Renal cortex interstitium (tissue), 11 donors: ENCODE data around the gene PHACTR1. TPM values are rescaled to one million over a fixed set of nuclear protein-coding genes. Genes with fewer than 3 reads are reported as not detected.

Source experiments
- DNase-seq, 11 donors: peaks; one replicate each; pipeline ENCODE4 v3.0.0-alpha.2; 2013; ENCODE audit warnings: low read depth in 9 of 11, low spot score in 4 of 11; ENCODE audit errors: extremely low read depth in 1 of 11
- polyA plus RNA-seq, 3 donors: library from polyadenylated mRNA; unstranded; fragments of 120-200 nt; gene quantifications; one replicate each; pipeline ENCODE4 v1.2.1, GENCODE V29; 2013; ENCODE audit not compliant: insufficient read length in 3 of 3

Gene PHACTR1
- polyA plus RNA-seq, 3 donors: 13.6 to 23.2 (median 15.0) TPM

DNA sequence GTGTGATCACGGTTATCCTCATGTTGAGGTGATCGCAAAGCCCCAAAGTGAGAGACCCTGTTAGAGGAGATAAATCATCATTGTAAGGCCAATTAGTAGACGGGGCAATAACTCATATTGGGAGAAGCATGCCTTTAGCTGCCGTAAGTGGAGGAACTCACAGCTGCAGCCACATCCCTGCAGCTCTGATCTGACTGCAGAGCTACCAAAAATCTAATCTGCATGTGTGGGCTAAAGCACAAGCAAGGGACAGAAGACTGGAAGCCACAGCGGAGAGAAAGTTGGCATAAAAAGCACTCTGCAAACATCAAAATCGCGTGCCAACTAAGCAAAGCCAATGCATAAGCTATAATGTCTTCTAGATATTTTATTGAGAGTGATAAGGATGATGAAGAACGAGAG, 532.0 kb downstream of the PHACTR1 start:
- no peak for DNase-seq

GRCh38 chr6:13248994-13249393, 532.4 kb downstream of the PHACTR1 start:
- no peak for DNase-seq

DNA sequence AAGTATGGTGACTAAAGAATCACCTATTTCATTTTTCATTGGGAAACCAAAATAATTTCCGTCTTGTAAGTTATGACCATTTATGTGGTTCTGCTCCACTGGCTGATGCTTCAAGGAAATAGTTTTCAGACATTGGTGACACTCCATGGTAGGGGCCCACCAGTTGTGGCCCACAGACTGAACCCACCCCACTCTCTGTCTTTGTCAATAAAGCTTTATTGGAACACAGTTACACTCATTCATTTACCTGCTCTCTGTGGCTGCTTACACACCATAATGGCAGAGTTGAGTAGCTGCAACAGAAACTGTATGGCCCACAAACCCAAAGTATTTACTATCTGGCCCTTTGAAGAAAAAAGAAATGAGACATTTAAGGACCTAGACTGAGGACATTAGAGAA, 533.2 kb downstream of the PHACTR1 start:
- DNase-seq: no peak

- no peak for DNase-seq
These were observed 534.1 kb downstream of the PHACTR1 start for GRCh38 chr6:13250703-13251102.

DNA sequence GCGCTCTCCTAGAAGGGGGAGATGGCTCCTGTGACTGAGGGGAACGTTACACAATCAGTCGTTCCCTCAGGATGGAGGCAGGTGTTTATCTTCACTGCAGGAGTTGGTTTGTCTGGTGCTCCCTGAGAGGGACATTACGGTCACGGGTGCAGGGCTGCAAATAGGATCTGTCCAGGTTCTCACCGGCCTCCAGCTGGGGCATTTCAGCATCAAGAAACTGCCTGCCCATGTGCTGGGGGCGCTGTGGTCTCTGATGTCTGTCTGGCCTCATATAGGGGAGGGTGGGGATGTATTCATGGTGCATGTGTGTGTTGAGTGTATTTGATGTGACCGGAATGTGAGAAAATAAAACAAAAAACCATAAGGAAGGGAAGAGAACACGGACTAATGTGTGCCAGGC, 534.7 kb downstream of the PHACTR1 start:
- DNase-seq: no peak

DNA sequence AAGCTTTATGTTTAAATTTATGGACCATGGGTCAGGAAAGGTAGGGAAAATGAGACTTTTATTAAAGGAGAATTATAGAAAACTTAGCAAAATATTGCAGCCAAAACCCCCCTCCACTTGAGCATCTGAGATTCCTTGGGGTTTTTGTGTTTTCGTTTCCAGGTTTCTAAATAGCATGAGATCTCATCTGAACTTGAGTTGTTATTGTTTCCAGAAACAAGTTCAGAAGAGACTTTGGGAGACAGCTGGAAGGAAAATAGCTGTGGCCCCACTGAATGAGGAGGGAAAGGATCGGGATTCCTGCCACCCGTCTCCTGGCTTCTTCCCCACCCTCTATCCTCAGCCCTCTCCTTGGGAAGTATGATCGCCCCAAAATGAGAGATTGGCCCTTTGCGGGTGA, 536.2 kb downstream of the PHACTR1 start:
- no peak for DNase-seq

DNA sequence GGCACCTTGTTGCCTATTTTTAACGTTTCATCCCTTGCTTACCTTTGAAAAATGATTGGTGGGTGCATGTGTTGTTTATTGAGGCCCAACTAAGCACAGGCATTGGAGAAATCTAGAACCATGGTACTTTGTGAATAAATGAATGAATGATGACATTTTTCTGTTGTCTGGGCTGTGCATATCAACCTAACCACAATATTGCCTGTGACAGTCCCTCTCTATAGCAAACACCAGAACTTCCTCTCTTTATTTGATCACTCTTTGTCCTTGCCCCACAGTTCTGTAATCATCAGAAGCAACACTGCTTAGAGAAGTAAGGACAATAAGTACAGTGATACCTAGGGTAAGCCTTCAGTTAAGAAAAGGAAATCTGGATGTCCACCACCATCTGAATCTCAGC, 536.7 kb downstream of the PHACTR1 start:
- DNase-seq: no peak

GRCh38 chr6:13256266-13257001, 539.9 kb downstream of the PHACTR1 start:
- no peak for DNase-seq

- no peak for DNase-seq
These were observed 542.8 kb downstream of the PHACTR1 start for GRCh38 chr6:13259393-13259792.

- DNase-seq: no peak
These were observed 543.6 kb downstream of the PHACTR1 start for GRCh38 chr6:13260101-13260598.

- DNase-seq: no peak
These were observed 544.3 kb downstream of the PHACTR1 start for GRCh38 chr6:13260831-13261230.

GRCh38 chr6:13261464-13261994, 545.0 kb downstream of the PHACTR1 start:
- no peak for DNase-seq

DNA sequence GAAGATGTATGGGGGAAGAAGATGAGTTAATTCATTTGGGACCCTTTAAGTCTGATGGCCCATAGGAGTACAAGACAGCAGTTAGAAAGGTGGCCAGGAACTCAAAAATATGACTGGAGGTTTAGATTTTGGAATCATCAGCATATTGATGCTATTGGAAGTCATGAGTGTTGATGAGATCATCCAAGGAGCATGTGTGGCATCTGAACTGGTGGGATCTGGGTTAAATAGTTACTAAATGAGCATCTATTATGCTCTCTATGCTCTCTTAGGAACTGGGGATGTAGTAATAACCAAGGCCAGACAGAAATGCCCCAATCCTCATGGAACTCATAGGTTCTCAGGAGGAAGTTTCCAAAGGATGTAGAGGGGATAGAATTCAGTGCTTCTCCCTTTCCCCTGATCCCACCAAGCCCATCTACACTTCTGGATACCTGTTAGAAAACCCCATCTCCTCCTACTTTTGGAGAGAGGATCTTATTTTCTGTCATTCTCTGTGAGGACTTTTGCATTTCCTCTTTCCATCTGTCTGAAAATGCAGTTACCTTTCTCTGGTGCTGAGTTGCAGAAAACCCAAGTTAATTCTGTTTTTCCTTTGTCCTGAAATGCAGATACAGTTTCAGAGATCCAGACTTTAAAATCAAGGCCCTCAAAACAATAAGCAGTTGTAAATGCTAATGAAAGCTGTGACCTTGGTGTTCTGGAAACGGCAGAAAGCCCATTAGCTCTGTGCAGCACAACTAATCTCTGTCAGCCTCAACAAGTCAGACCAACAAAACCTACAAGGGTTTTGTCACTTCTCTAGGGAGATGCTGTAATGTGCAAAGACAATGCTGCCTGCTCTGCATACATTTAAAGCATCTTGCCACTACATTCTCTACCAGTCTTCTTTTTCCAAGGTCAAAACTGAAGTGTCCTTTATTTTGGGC, 546.0 kb downstream of the PHACTR1 start:
- no peak for DNase-seq

- no peak for DNase-seq
These were observed 547.1 kb downstream of the PHACTR1 start for GRCh38 chr6:13263669-13264068.

DNA sequence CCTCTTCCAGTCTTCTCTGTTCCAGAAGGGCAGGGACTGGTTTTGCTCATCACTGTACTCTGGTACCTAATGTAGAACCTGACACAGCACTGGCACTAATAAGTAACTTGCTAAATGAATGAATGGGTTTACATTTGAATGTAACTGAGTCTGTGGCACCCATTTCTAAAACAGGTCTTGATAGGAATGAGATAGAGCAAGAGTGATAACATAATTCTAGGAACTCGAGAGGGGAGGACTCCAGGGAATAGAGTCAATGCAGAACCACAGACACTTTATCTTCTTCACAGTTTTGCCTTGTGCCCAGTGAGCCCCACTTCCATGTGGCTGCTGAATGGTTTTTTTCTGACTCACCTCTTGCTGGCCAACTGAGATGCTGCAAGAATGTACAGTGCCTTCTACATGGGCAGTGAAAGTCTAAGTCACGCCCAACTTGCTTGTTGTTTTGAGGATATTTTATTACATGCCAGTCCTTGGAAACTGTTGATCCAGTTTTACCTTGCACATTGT, 550.6 kb downstream of the PHACTR1 start:
- peak in 1 of 11 donors; percentile 23 for DNase-seq

- peak in 1 of 11 donors; percentile 26 for DNase-seq
These were observed 552.4 kb downstream of the PHACTR1 start for GRCh38 chr6:13268913-13269518.

DNA sequence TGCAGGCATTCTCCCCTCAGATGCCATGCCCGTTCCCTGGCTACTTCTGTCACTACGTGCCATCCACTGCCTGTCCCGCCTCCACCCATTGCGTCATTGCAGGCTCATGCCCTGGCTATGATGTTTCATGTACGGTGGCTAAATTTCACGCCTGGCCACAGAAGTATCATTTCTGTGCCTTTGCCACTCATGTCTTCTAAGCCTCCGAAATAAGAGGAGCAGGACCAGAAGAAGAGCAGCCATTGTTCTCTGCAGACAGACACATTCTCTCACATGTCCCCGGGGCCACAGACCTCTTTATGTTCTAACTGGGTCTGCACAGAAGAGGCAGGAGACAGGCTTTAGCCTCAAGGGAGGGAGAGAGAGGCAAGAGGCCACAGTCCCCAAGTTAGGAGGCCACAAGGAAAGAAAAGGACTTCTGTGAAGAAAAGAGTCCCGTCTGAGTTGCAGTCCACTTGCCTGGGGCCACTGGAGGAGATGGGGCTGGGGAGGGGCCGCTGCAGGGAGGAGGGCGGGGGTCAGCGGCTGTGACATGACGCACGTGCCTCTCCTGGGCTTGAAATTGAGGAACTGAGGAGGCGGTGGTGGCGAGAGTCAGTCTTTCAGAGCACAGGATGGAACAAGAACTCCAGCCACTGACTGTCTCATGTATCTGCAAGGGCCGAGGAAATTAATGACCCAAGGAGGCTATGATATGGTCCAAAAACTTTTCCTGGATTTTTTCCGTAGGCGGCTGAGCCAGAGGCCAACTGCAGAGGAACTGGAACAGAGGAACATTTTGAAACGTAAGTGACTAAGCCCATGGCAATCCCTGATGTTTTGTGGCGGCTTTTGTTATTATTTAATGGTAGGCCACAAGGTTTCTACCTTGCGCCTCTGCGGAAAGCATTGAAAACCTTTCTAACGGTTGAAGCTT, 555.8 kb downstream of the PHACTR1 start:
- DNase-seq: peak in 3 of 11 donors; percentile 35 to 53 (median 49)
